H9 (cell line): ENCODE results near the gene SOD1. TPM values are rescaled to one million over a fixed set of nuclear protein-coding genes. Genes with fewer than 3 reads are reported as not detected.

Experiments used
- DNase-seq: peaks from one replicate; pipeline ENCODE4 v3.0.0-alpha.2; 2017
- H2AFZ ChIP-seq: one replicate; pipeline ENCODE4 v1.6.1; 2013; ENCODE audit warnings: mild to moderate bottlenecking, low read length, control low read depth, moderate library complexity
- H2AK5ac ChIP-seq: 2 replicates; pipeline ENCODE4 v1.6.1; 2013; ENCODE audit warnings: low read length, control low read depth, mixed read lengths; ENCODE audit not compliant: insufficient read length
- H2BK120ac ChIP-seq: one replicate; pipeline ENCODE4 v1.6.1; 2013; ENCODE audit warnings: low read depth, mild to moderate bottlenecking, low read length, control low read depth, inconsistent platforms; ENCODE audit not compliant: poor library complexity, severe bottlenecking
- H2BK12ac ChIP-seq: 2 replicates; pipeline ENCODE4 v1.6.1; 2013; ENCODE audit warnings: low read length, control low read depth, mixed read lengths, low read depth; ENCODE audit not compliant: insufficient read length
- H2BK15ac ChIP-seq: 2 replicates; pipeline ENCODE4 v1.6.1; 2013; ENCODE audit warnings: low read depth, low read length, control low read depth
- H2BK20ac ChIP-seq: one replicate; pipeline ENCODE4 v1.6.1; 2013; ENCODE audit warnings: low read depth, mild to moderate bottlenecking, low read length, control low read depth, inconsistent platforms; ENCODE audit not compliant: poor library complexity, severe bottlenecking
- H2BK5ac ChIP-seq: 2 replicates; pipeline ENCODE4 v1.6.1; 2013; ENCODE audit warnings: low read length, control low read depth, mixed read lengths; ENCODE audit not compliant: insufficient read length
- H3K14ac ChIP-seq: 2 replicates; pipeline ENCODE4 v1.6.1; 2013; ENCODE audit warnings: low read length, control low read depth; ENCODE audit not compliant: insufficient read depth
- H3K18ac ChIP-seq: 2 replicates; pipeline ENCODE4 v1.6.1; 2013; ENCODE audit warnings: low read depth, mild to moderate bottlenecking, mixed read lengths, low read length, control low read depth; ENCODE audit not compliant: insufficient read length
- H3K23ac ChIP-seq: 2 replicates; pipeline ENCODE4 v1.6.1; 2013; ENCODE audit warnings: low read length, control low read depth, mixed read lengths, low read depth; ENCODE audit not compliant: insufficient read length
- H3K23me2 ChIP-seq: 2 replicates; pipeline ENCODE4 v1.6.1; 2013; ENCODE audit warnings: low read depth, mild to moderate bottlenecking, mixed read lengths, low read length, control low read depth; ENCODE audit not compliant: insufficient read length, poor library complexity, severe bottlenecking
- H3K27ac ChIP-seq: 2 replicates; pipeline ENCODE4 v1.5.1; 2013; ENCODE audit warnings: low read length, control low read depth, mixed read lengths, low read depth; ENCODE audit not compliant: insufficient read length
- H3K27me3 ChIP-seq: 2 replicates; pipeline ENCODE4 v1.6.1; 2013; ENCODE audit warnings: low read length, control low read depth, inconsistent platforms; ENCODE audit not compliant: insufficient read depth
- H3K4ac ChIP-seq: 2 replicates; pipeline ENCODE4 v1.6.1; 2013; ENCODE audit warnings: low read depth, mild to moderate bottlenecking, control low read depth, inconsistent platforms, low read length, moderate library complexity
- H3K4me1 ChIP-seq: 2 replicates; pipeline ENCODE4 v1.6.1; 2013; ENCODE audit warnings: low read length, control low read depth, inconsistent platforms; ENCODE audit not compliant: insufficient read depth
- H3K4me2 ChIP-seq: 2 replicates; pipeline ENCODE4 v1.6.1; 2013; ENCODE audit warnings: low read length, control low read depth, mixed read lengths; ENCODE audit not compliant: insufficient read length, insufficient read depth
- H3K56ac ChIP-seq: 2 replicates; pipeline ENCODE4 v1.6.1; 2013; ENCODE audit warnings: low read depth, mild to moderate bottlenecking, mixed read lengths, low read length, control low read depth; ENCODE audit not compliant: insufficient read length
- H3K79me1 ChIP-seq: 2 replicates; pipeline ENCODE4 v1.6.1; 2013; ENCODE audit warnings: low read depth, mild to moderate bottlenecking, moderate library complexity, low read length, control low read depth, inconsistent platforms; ENCODE audit not compliant: insufficient read depth, poor library complexity, severe bottlenecking
- H3K79me2 ChIP-seq: 2 replicates; pipeline ENCODE4 v1.6.1; 2013; ENCODE audit warnings: low read length, control low read depth, inconsistent platforms; ENCODE audit not compliant: insufficient read depth
- H3K9ac ChIP-seq: 2 replicates; pipeline ENCODE4 v1.6.1; 2013; ENCODE audit warnings: low read length, control low read depth, mixed read lengths; ENCODE audit not compliant: insufficient read length; ENCODE audit errors: extremely low read depth
- H3K9me3 ChIP-seq: one replicate; pipeline ENCODE4 v1.6.1; 2013; ENCODE audit warnings: low read depth, low read length, inconsistent platforms; ENCODE audit not compliant: control insufficient read depth
- H3T11ph ChIP-seq: one replicate; pipeline ENCODE4 v1.6.1; 2013; ENCODE audit warnings: mild to moderate bottlenecking, low read length, control low read depth, inconsistent platforms
- H4K20me1 ChIP-seq: one replicate; pipeline ENCODE4 v1.6.1; 2013; ENCODE audit not compliant: control insufficient read depth, insufficient read length, insufficient read depth
- H4K5ac ChIP-seq: 2 replicates; pipeline ENCODE4 v1.6.1; 2013; ENCODE audit warnings: low read depth, mild to moderate bottlenecking, mixed read lengths, low read length, control low read depth; ENCODE audit not compliant: insufficient read length
- H4K8ac ChIP-seq: replicated peaks from 2 replicates; pipeline ENCODE4 v1.6.1; 2013; ENCODE audit warnings: low read length, control low read depth, mixed read lengths, low read depth; ENCODE audit not compliant: insufficient read length
- H4K91ac ChIP-seq: 2 replicates; pipeline ENCODE4 v1.6.1; 2013; ENCODE audit warnings: low read depth, mild to moderate bottlenecking, moderate library complexity, mixed read lengths, low read length, control low read depth; ENCODE audit not compliant: insufficient read length
- H3K27ac Mint-ChIP-seq, 3 experiments: 2 replicates in 2 of 3; 3 replicates in 1 of 3; pipeline ENCODE4 v1.8.0; 2020 to 2021; ENCODE audit warnings: mixed read lengths in 3 of 3, mild to moderate bottlenecking in 1 of 3, moderate library complexity in 1 of 3
- H3K27me3 Mint-ChIP-seq: 2 replicates; pipeline ENCODE4 v1.8.0; 2021; ENCODE audit warnings: low read depth, mild to moderate bottlenecking, moderate library complexity, mixed read lengths
- H3K36me3 Mint-ChIP-seq, 3 experiments: 2 replicates in 2 of 3; 3 replicates in 1 of 3; pipeline ENCODE4 v1.8.0; 2020 to 2021; ENCODE audit warnings: low read depth in 3 of 3, mixed read lengths in 3 of 3; ENCODE audit not compliant: insufficient read depth in 1 of 3
- H3K4me1 Mint-ChIP-seq, 2 experiments: 2 replicates each; pipeline ENCODE4 v1.8.0; 2020; ENCODE audit warnings: mixed read lengths in 2 of 2
- H3K4me3 Mint-ChIP-seq, 2 experiments: 2 replicates in 1 of 2; 3 replicates in 1 of 2; pipeline ENCODE4 v1.8.0; 2020 to 2021; ENCODE audit warnings: mild to moderate bottlenecking in 2 of 2, mixed read lengths in 2 of 2, moderate library complexity in 1 of 2
- H3K9me3 Mint-ChIP-seq, 2 experiments: 2 replicates in 1 of 2; 3 replicates in 1 of 2; pipeline ENCODE4 v1.8.0; 2020; ENCODE audit warnings: mild to moderate bottlenecking in 2 of 2, mixed read lengths in 2 of 2, moderate library complexity in 1 of 2
- CTCF ChIP-seq: fragments of 200-600 bp; sonication (generic); conservative IDR thresholded peaks from 3 replicates; pipeline ENCODE4 v1.8.0; 2021; ENCODE audit warnings: antibody characterized with exemption, mild to moderate bottlenecking
- WGBS: extraction: QIAGEN DNeasy Blood & Tissue Kit; methylation state at CpG from one replicate; pipeline ENCODE4 v1.1.7; 2013; ENCODE audit warnings: missing lambda C conversion rate, low lambda C conversion rate, mixed read lengths; ENCODE audit not compliant: insufficient read length; ENCODE audit errors: extremely low coverage; 5-methylcytosine and 5-hydroxymethylcytosine counted together
- total RNA-seq: library from RNA; stranded (reverse); gene quantifications from 2 replicates; pipeline ENCODE4 v1.2.1, GENCODE V29; 2021

Gene SOD1
- total RNA-seq, 1 experiment from 2014 or later = 201 TPM

GRCh38 chr21:31624181-31624580 lies 35.3 kb upstream of the SOD1 start:
- no peak overlapping the region for H3K14ac ChIP-seq
- TF ChIP-seq CTCF = no peak

More at GRCh38 chr21:31624181-31624580, 35.3 kb upstream of the SOD1 start:
- no peaks in the 10 kb centered on the region; a peak in 1 of 7 replicates for H3K36me3 Mint-ChIP-seq
- Histone ChIP-seq H4K8ac (no peak overlapping the region), H3K4me2 (no peak overlapping the region), H3K27ac (no peak overlapping the region), H2BK20ac (no peak overlapping the region), H4K5ac (no peak overlapping the region), H2BK5ac (no peak overlapping the region), H2BK12ac (no peak overlapping the region), H3K9me3 (no peaks in the 10 kb centered on the region), H3K9ac (no peak overlapping the region), H3K23ac (no peak overlapping the region), H2BK120ac (no peak overlapping the region), H4K91ac (no peak overlapping the region), H3K27me3 (no peaks in the 10 kb centered on the region), H3K23me2 (no peaks in the 10 kb centered on the region), H3K79me1 (no peaks in the 10 kb centered on the region), H3K18ac (no peak overlapping the region), H3T11ph (no peak overlapping the region), H2BK15ac (no peak overlapping the region), H2AFZ (no peak overlapping the region), H3K56ac (no peak overlapping the region), H4K20me1 (no peaks in the 10 kb centered on the region), H2AK5ac (no peak overlapping the region), H3K4me1 (no peaks in the 10 kb centered on the region), H3K4ac (no peak overlapping the region), H3K79me2 (no peaks in the 10 kb centered on the region)
- H3K4me3 Mint-ChIP-seq = no peak overlapping the region
- H3K27me3 Mint-ChIP-seq = peaks cover 4% of the 10 kb centered on the region; the same call in 1 of the 2 replicates
- H3K4me1 Mint-ChIP-seq = peaks cover 2 to 6% of the 10 kb centered on the region in 2 experiments; a peak in 3 of 4 replicates
- no CpG with 5 or more reads among the region's 3 CpGs for WGBS
- no peak for DNase-seq
- H3K27ac Mint-ChIP-seq = no peak overlapping the region
- H3K9me3 Mint-ChIP-seq = peaks cover 0 to 1% of the 10 kb centered on the region in 2 experiments; a peak in 1 of 5 replicates
